GM18498 (cell line): ENCODE data around the gene TBKBP1.

Source experiments
- ATAC-seq: cut with Tn5 transposase; IDR thresholded peaks from one replicate; pipeline ENCODE4 v1.9.1; 2021; ENCODE audit warnings: mild to moderate bottlenecking, moderate library complexity; ENCODE audit not compliant: unreplicated experiment

Gene TBKBP1

DNA sequence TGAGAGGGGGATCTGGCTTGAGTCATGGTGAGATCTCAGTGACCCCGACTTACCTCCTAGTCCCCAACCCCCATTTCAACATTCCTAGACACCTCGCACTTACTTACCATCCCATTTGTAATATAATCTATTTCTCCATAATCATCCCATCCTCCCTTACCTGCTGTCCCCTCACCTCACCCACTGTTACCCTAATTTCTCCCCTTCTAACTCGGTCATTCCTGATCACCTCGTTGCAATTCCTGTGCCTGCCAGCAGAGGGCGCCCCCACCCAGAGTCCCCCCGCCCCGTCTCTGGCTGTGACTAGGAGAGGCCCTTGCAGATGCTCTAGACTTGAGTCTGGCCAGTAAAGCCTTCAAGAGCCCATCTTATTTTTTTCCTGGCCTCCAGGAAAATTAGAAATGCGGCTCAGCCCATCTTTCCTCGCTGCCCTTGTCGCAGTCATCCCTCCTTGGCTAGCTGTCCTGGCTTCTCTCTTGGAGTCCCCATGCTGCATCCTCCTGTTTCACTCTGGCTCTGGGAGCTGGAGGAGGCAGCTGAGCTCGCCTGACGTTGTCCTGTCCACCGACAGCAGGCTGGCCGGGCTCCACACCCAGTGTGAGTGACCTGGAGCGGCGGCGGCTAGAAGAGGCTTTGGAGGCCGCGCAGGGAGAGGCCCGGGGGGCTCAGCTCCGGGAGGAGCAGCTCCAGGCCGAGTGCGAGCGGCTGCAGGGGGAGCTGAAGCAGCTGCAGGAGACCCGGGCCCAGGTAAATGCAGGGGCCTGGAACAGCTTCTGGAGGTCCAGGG is 5.0 kb downstream of the TBKBP1 start:
- no peak for ATAC-seq

DNA sequence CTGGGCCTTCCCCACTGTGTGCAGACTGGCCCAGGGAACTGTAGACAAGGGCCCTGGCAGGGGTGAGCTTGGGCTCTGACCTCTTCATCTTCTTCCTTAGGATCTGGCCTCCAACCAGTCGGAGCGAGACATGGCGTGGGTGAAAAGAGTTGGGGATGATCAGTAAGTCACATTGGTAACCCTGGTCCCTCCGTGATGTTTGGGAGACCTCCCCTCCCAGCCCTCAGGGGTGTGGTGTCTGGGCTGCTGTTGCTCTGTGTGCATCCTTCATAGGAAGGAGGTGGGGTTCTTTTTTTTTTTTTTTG is 5.5 kb downstream of the TBKBP1 start:
- ATAC-seq: no peak

DNA sequence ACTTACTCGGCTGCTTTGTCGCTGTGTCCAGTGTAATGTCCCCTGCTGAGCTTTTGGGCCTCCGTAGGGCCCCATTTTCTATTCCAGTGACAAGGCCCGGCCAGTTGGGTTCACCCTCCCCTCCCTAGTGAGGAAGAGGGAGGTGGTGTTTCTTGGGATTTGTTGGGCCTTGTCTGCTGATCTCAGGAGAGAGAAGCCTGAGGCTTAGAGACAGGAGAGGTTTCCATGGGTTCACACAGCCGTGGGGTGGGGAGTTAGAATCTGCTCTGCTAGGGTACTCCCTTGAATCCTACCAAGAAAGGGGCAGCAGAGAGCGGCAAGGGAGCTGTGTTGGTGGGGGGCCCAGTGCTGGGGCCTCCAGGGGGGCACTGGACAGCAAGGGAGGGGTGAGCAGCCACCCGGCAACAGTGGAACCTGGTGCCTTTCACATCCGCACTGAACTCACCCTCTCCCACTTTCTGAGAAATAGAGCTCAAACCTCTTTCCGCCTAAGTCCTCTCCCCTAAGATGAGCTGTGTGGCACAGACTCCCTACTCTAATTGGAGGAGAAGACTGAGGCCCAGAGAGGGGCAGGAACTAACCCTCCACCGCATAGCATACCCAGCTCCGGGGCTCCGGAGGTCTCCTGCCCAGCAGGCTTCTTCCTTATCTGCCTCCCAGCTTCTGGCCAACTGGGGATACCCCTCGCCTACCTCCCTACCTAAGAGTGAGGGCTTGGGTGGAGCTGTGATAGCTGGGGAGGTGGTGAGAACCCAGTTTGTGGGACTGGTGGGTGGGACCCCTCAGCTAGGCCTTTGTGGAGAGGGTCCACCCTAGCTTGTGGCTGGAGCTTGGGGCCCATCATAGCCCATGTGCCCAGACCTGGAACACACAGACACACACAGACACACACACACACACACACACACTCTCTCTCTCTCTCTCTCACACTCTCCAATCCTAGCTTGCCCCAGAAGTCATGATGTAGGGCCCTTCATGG is 6.8 kb downstream of the TBKBP1 start:
- ATAC-seq: no peak

DNA sequence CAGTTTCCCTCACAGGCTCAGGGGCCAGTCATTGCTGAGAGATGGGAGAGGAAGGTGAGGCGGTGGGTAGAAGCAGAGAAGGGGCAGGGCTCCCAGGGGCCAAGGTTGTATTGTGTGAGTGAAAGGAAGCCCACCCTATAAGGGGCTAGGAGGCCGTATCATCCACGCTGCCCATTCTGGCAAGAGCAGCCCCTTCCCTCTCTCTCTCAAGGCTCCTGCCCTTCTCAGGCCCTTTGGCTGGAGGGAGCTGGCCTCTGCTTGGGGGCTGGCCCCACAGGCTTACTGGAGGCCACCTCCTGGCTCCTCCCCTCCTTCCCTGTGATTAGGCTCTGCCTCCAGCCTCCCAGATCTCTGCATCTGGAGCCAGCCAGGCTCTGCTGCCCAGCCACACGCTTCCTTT is 7.6 kb downstream of the TBKBP1 start:
- ATAC-seq: no peak

DNA sequence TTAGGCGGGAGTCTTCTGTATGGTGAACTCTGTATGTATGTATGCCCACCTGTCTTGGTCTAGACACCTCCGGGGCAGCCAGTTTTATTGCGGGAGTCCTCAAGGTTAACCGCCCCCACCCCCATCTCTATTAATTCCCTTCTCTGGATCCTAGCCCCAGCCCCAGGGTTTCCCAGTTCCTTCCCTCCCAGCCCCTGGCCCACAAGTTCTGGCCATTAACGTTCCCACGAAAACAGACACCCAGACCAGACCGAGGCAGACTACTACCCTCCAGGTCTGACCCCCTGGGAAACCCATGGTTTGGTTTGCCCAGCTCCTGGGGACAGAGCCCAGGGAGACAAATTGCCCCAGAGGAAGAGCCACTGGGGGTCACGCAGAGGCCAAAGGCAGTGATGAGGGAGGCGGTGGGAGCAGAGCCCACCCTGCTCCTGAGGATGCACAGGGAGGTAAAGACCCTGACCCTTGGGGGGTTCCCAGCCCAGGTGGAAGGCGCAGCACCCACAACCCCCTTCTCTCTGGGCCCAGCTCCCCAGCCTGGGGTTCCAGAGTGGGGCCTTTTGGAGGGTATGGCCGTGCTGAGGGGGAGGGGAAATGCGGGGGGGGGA is 8.5 kb downstream of the TBKBP1 start:
- ATAC-seq: no peak

DNA sequence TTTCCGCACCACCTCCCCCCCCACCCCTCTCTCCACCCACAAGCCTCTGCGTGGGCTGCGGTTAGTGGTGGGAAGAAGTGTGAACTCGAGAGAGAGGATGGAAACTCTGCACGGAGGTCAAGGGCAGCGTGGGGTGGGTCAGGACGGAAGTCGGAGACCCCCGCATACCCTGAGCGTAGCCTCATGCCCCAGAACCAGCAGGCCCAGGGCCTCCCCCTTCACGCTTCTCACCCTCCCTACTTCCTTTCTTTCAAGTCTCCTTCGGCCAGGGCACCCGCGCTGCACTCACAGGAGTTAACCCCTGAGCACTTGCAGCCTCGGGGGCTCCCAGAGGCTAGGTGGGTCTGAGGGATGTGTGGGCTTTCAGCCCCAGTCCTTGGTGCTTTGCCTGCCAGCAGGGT is 9.2 kb downstream of the TBKBP1 start:
- no peak for ATAC-seq

DNA sequence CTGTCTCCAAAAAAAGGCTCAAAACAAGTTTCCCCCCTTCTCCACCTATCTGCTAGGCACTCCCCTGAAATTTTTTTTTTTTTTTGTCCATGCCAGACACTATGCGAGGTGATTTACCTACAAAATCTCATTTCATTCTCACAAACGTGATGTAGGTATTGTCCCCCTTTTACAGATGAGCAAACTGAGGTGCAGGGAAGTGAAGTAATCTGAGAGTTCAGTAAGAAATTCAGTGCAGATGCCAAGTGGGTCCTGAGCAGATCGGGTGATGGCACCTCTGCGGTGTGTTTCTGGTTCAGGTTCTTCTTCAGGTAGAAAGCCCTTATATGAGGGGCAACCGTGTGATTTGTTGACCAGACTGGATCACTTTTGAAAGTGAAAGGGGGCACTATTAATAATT is 9.7 kb downstream of the TBKBP1 start:
- no peak for ATAC-seq

DNA sequence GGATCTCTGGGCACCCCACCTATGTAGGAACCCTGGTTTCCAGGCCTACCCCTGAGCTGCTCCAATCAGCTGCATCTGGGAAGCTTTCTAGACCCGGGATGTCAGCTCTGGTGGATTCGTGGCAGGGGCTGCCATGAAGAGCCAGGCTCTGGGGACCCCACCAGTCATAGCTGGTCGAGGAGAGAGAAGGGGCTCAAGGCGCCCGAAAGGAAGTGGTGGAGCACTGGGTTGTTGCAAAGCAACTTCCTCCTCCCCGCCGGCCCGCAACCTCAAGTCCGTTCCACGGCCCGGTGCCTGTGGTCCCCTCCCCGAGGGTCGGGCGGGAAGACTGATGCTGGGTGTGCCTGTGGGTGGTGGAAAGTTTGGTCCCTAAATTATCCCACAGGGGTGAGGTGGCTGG is 10.2 kb downstream of the TBKBP1 start:
- no peak for ATAC-seq

DNA sequence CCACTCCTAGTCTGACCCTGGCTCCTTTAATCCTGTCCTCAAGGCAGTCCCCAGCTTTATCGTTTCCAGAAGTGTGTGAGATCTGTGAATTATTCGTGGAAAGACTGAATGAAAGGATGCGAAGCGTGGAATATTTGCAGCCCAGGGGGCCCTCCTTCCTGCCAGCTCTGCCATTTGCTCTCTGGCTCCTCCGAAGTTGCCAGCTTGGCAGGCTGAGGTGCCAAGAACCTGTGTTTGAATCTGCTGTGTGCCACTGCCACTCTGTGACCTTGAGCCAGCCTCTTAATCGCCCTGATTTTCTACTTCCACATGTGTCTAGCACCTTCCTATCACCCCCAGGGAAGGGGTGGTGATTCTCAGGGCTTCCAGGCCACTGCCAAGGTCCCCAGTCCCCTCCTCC is 10.8 kb downstream of the TBKBP1 start:
- ATAC-seq: no peak

DNA sequence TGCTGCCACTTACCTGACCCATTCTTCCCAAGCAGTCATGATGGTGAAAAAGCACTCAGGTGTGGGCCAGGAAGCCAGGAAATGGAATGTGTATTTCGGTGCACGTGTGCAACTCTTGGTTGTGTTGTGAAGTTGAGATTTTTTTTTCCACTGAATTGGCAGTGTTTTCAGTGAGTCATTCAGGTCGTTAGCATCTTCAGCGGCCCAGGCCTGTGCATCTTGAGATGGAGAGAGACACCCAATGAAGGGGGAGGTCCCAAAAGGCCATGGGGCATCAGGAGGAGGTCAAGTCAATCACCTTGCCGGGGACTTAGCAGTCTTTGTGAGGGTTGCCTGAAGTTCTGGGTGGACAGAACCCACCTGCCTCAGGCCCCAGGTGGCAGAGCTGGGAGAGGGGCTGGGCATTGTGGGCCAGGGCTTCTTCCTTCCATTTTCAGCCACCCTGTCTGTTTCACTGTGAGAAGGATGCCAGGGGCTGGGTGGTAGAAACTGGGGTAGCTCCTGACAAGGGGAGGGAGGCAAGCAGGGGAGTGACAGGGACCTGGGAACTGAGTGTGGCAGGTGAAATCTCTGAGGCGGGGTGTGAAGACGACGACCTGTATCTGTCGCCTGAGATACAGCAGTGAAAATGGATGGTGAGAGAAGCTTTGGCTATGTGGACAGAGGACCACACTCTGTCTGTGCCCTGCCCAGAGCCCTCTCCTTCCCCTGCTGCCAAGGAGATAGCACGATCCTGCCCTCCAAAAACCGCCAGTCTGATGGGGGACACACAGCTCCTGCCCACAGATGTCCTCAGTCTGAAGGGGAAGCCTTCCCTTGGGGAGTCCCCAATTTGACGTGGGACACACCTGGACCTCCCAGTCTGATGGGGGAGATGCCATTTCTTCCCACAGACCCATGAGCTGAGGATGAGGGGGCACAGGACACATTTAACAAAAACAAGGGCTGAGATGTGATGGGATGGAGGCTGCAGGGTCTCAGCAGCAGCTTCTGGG is 11.9 kb downstream of the TBKBP1 start:
- no peak for ATAC-seq

DNA sequence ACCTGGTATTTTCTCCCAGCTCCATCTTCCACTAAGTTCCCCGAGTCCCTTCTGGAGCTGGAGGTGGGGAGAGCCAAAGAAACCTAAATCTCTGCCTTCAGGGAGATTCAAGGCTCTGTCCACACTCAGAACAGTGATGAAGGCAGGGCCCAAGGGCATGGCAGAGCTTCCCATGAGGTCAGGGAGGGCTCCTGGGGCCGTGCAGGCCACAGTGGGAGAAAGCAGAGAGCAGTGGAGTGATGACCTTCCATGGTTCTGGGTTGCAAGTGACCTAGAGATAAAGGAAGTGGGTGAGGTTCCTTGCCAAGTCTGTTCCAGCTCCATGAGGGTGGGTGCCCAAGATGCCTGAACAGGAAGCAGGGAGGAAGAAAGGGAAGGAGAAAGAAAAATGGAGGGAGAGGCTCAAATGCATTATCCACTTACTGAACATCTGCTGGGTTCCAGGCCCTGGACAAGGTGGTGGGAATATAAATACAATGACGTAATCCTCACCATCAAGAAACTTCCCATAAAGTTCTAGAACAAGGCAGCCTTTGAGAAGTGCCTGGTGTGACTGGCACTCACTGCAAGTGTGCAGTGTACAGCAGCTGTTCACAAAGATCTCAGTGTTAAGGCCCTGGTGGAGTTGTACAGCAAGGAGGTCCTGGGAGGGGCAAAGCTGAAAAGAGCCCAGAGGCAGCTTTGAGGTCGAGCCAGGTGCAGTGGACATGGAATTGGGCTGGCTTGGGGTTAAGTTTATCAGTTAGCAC is 13.3 kb downstream of the TBKBP1 start:
- no peak for ATAC-seq

DNA sequence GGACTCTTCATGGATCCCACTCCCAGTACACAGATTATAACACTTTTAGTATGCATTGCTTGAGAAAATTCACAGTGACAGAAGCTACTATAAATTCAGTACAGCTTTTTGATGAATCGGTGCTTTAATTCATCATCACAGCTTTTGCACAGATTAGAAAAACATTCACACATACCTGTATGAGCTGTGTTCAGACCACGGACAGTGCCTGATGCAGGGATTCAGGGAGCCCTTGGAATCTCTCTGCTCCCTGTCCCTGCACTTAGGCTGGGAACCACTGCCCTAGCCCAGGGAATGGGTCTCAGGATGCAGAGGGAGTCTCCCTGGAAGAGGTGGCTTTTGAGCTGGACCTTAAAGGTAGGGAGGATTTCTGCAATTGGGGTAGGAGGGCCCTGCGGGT is 13.9 kb downstream of the TBKBP1 start:
- no peak for ATAC-seq

DNA sequence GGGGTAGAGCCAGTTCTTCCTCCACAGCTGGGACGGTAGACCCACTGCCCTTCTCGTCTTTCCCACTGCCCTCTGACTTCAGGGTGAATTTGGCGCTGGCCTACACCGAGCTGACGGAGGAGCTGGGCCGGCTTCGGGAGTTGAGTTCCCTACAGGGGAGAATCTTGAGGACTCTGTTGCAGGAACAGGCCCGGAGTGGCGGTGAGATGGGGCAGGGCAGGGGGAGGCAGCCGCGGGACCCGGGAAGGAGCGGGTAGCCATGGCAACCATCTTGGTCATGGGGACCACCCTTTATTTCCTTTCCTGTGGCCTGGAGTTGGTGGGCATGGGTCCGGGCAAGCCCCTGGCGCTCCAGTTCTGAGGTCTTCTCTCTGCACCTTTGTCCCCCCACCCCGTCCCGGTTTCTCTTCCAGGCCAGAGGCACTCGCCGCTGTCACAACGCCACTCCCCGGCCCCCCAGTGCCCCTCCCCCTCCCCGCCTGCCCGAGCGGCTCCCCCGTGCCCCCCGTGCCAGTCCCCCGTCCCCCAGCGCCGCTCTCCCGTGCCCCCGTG is 14.4 kb downstream of the TBKBP1 start:
- ATAC-seq: no peak

DNA sequence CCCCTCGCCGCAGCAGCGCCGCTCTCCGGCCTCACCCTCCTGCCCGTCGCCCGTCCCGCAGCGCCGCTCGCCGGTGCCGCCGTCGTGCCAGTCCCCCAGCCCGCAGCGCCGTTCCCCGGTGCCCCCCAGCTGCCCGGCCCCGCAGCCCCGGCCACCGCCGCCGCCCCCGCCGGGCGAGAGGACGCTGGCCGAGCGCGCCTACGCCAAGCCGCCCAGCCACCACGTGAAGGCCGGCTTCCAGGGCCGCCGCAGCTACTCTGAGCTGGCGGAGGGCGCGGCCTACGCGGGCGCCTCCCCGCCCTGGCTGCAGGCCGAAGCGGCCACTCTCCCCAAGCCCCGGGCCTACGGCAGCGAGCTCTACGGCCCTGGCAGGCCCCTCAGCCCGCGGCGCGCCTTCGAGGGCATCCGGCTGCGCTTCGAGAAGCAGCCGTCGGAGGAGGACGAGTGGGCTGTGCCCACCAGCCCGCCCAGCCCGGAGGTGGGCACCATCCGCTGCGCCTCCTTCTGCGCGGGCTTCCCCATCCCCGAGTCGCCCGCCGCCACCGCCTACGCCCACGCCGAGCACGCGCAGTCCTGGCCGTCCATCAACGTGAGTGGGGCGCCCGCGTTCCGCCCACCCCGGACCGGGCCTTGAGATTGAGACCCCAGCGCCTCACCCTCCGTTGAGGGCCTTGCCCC is 15.0 kb downstream of the TBKBP1 start:
- no peak for ATAC-seq

DNA sequence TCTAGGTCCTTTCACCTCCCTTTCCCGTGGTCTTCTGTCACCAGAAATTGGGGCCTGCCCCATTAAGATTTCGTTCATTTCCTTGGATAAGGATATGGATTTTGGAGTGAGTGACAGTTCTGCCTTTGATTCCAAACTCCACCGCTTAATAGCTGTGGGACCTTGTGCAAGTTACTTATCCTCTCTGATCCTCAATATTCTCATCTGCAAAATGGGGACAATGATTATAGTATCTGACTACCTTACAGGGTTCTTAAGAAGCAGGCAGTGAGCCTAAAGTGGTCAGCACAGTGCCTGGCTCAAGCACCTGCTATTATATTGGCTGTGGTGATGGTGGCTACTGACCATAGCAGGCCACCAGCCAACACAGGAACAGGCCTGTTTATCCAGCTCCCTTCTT is 15.6 kb downstream of the TBKBP1 start:
- no peak for ATAC-seq

DNA sequence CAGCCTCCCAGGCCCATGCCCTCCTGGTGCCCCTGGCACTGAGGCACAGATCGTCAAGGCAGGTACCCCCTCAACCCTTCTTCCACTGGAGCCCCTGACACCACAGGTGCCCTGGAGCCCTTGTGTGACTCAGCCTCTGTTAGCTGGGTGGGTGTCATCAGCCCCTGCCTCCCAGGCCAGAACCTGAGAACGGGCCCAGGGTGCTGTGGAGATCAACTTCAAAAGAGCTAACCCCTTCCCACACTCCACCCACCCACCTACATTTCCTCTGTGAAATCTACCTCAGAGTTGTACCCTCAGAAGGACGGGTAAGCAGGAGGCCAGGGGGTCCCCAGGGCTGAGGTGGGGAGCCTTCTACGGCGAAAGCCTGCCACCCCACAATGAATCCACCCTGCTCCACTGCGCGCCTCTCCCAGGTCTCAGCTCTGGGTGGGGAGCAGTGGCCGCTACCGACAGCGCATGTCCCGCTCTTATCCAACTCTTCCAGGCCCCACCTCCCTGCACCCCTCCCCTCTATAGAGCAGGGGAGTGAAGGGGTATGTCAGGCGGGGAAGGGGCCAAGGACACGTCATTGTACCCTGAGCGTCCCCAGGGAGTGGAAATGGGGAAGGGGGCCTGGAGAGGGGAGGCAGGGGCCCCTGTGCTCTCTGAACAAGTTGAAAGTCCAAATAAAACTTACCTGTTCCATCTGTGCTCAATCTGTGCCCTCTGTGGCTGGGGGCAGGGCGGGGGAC is 17.6 kb downstream of the TBKBP1 start:
- ATAC-seq: no peak

DNA sequence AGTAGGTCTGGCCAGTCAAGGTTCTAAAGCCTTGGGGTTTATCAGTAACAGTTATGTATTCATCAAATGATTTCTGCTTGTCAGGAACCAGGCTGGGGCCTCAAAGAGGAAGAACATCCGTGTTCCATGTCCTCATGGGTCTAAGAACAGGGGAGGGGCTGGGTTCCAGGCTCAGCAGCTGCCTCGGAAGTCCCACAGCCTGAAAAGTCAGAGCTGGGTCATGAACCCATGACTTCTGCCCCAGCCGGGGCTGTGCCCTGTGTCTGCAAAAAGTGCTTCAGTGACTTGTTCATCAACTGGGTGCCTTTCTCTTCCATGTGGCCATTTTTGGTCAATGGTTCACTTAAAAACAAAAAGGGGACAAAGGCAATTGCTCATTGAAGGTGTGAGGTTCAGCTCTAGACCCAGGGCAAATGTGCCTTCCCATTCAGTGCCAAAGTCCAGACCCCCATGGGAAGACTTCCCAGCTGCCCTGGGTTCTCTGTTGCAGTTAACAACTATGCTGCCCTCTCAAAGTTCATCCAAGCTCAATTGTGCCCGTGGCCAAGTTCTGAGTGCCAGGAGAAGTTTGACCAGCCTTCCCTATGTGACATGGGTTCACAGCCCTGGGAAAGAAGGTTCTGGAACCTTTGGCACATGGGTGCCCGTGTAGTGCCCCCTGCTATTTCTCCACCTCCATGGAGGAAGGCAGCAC is 18.5 kb downstream of the TBKBP1 start:
- no peak for ATAC-seq
